ENCODE measurements around the gene SLC16A2.

Gene SLC16A2

GRCh38 chrX:74490247-74490646 is 69.0 kb downstream of the SLC16A2 start:
- TF ChIP-seq MYC (IDR thresholded peaks at IDR 0.05; ENCODE audit: low read depth, low read length) (no peak), MAX (IDR thresholded peaks at IDR 0.05; ENCODE audit: low read depth, low read length) (no peak), CTCF (IDR thresholded peaks at IDR 0.05; ENCODE audit: low read depth, low read length) (no peak), POLR2A (IDR thresholded peaks at IDR 0.05; ENCODE audit: extremely low read depth, insufficient read length) (no peak)
- DNase-seq (ENCODE audit: low read depth): peak; percentile 32
- no peak overlapping the region for H3K4me3 ChIP-seq (ENCODE audit: low read depth, low read length)

GRCh38 chrX:74492720-74493201 is 71.5 kb downstream of the SLC16A2 start:
- H3K4me3 ChIP-seq (ENCODE audit: low read depth, low read length): no peak overlapping the region
- peak; percentile 11 for DNase-seq (ENCODE audit: low read depth)
- TF ChIP-seq MYC (IDR thresholded peaks at IDR 0.05; ENCODE audit: low read depth, low read length): no peak
- TF ChIP-seq POLR2A (IDR thresholded peaks at IDR 0.05; ENCODE audit: extremely low read depth, insufficient read length): no peak
- TF ChIP-seq CTCF (IDR thresholded peaks at IDR 0.05; ENCODE audit: low read depth, low read length): no peak
- TF ChIP-seq MAX (IDR thresholded peaks at IDR 0.05; ENCODE audit: low read depth, low read length): no peak

- H3K4me3 ChIP-seq (ENCODE audit: low read depth, low read length): no peak overlapping the region
- TF ChIP-seq CTCF (IDR thresholded peaks at IDR 0.05; ENCODE audit: low read depth, low read length) (no peak), POLR2A (IDR thresholded peaks at IDR 0.05; ENCODE audit: extremely low read depth, insufficient read length) (no peak), MYC (IDR thresholded peaks at IDR 0.05; ENCODE audit: low read depth, low read length) (no peak), MAX (IDR thresholded peaks at IDR 0.05; ENCODE audit: low read depth, low read length) (no peak)
- DNase-seq (ENCODE audit: low read depth): no peak
Observed at GRCh38 chrX:74493806-74494205, 72.5 kb downstream of the SLC16A2 start.

GRCh38 chrX:74498924-74499323 is 77.6 kb downstream of the SLC16A2 start:
- TF ChIP-seq MAX (IDR thresholded peaks at IDR 0.05; ENCODE audit: low read depth, low read length) (no peak), CTCF (IDR thresholded peaks at IDR 0.05; ENCODE audit: low read depth, low read length) (no peak), MYC (IDR thresholded peaks at IDR 0.05; ENCODE audit: low read depth, low read length) (no peak), POLR2A (IDR thresholded peaks at IDR 0.05; ENCODE audit: extremely low read depth, insufficient read length) (no peak)
- DNase-seq (ENCODE audit: low read depth): no peak
- no peak overlapping the region for H3K4me3 ChIP-seq (ENCODE audit: low read depth, low read length)

GRCh38 chrX:74500067-74500466 is 78.8 kb downstream of the SLC16A2 start:
- no peak for DNase-seq (ENCODE audit: low read depth)
- TF ChIP-seq MYC (IDR thresholded peaks at IDR 0.05; ENCODE audit: low read depth, low read length): no peak
- TF ChIP-seq POLR2A (IDR thresholded peaks at IDR 0.05; ENCODE audit: extremely low read depth, insufficient read length): no peak
- no peak for TF ChIP-seq MAX (IDR thresholded peaks at IDR 0.05; ENCODE audit: low read depth, low read length)
- no peak for TF ChIP-seq CTCF (IDR thresholded peaks at IDR 0.05; ENCODE audit: low read depth, low read length)

More at GRCh38 chrX:74500067-74500466, 78.8 kb downstream of the SLC16A2 start:
- no peak overlapping the region for H3K4me3 ChIP-seq (ENCODE audit: low read depth, low read length)
